ENCODE data around the gene PGM3. TPM values are rescaled to one million over a fixed set of nuclear protein-coding genes. Genes with fewer than 3 reads are reported as not detected.

Gene PGM3
- total and polyA plus RNA-seq, 7 donors: 7.2 to 16.2 (median 10.4) TPM

GRCh38 chr6:83119742-83120300 lies 73.2 kb downstream of the PGM3 start:
- no peak overlapping the region for H3K27ac ChIP-seq
- TF ChIP-seq POLR2A (IDR thresholded peaks at IDR 0.05) (no peak), EP300 (IDR thresholded peaks at IDR 0.05) (no peak), CTCF (IDR thresholded peaks at IDR 0.05) (no peak), POLR2AphosphoS5 (IDR thresholded peaks at IDR 0.05) (no peak)
- intact Hi-C loops (cut with DNase I): no loop called here
- H3K4me1 ChIP-seq: no peaks in the 10 kb centered on the region
- H3K4me3 ChIP-seq: no peak overlapping the region
- H3K36me3 ChIP-seq: peaks cover 0 to 61% (median 11%) of the 10 kb centered on the region in 4 donors
- H3K27me3 ChIP-seq: no peaks in the 10 kb centered on the region
- DNase-seq: no peak
- 89 to 94% methylated on average over 2 of the region's 2 CpGs for WGBS, 2 donors
- no peaks in the 10 kb centered on the region for H3K9me3 ChIP-seq

- no peak overlapping the region for H3K4me3 ChIP-seq
- no peaks in the 10 kb centered on the region for H3K4me1 ChIP-seq
- H3K36me3 ChIP-seq: peaks cover 0 to 57% (median 6%) of the 10 kb centered on the region in 4 donors
- H3K27me3 ChIP-seq: no peaks in the 10 kb centered on the region
- H3K9me3 ChIP-seq: no peaks in the 10 kb centered on the region
- no peak for DNase-seq
- intact Hi-C loops (cut with DNase I): no loop called here
- 95% methylated on average over 1 of the region's 1 CpG for WGBS, 2 donors
- no peak for TF ChIP-seq POLR2A (IDR thresholded peaks at IDR 0.05)
- no peak for TF ChIP-seq CTCF (IDR thresholded peaks at IDR 0.05)
- TF ChIP-seq EP300 (IDR thresholded peaks at IDR 0.05): no peak
- no peak for TF ChIP-seq POLR2AphosphoS5 (IDR thresholded peaks at IDR 0.05)
- no peak overlapping the region for H3K27ac ChIP-seq
These were observed 75.3 kb downstream of the PGM3 start for GRCh38 chr6:83117802-83118201.

Other genes starting within 250 kb of the PGM3 start
- gene UBE3D, start 127.4 kb downstream of the PGM3 start, total RNA-seq: 10 to 100 TPM in 2 of 4 donors, 1 to 10 TPM in 2; 8.0 to 10.7 (median 9.6) TPM
- gene UBE3D, start 127.4 kb downstream of the PGM3 start, polyA plus RNA-seq: 1 to 10 TPM; 1.6 to 5.4 (median 2.7) TPM
- 10 to 100 TPM; 26.1 to 33.9 (median 28.4) TPM for gene DOP1A, start 125.6 kb downstream of the PGM3 start, total RNA-seq
- 1 to 10 TPM; 4.8 to 8.4 (median 5.8) TPM for gene DOP1A, start 125.6 kb downstream of the PGM3 start, polyA plus RNA-seq
- gene RWDD2A, start 92 bp upstream of the PGM3 start, total RNA-seq: 1 to 10 TPM; 2.5 to 4.1 (median 3.7) TPM
- gene RWDD2A, start 92 bp upstream of the PGM3 start, polyA plus RNA-seq: 1 to 10 TPM; 1.9 to 2.4 (median 2.3) TPM
- gene ME1, start 237.8 kb upstream of the PGM3 start, total RNA-seq: 10 to 100 TPM; 11.3 to 18.5 (median 16.3) TPM
- gene ME1, start 237.8 kb upstream of the PGM3 start, polyA plus RNA-seq: 1 to 10 TPM; 4.2 to 7.9 (median 7.2) TPM